Inflammatory macrophage (primary cell): ENCODE measurements around the gene AKAP10.
A peak's percentile ranks its signal among the peaks of the same experiment; 100 is the strongest.
"Not testable (repeated sequence)": the region's sequence is repeated elsewhere in the genome, so short reads cannot be mapped to it uniquely, and the experiment has no call there.

ENCODE experiments used
- DNase-seq, 2 donors: peaks; one replicate each; pipeline ENCODE4 v3.0.0-alpha.2; 2020 to 2022

Gene AKAP10

GRCh38 chr17:19978805-19979211 is 1.2 kb upstream of the AKAP10 start:
- DNase-seq, result peak; percentile 46 to 50

GRCh38 chr17:19978209-19978802 is 678 bp upstream of the AKAP10 start:
- peak; percentile 85 to 87 for DNase-seq

DNA sequence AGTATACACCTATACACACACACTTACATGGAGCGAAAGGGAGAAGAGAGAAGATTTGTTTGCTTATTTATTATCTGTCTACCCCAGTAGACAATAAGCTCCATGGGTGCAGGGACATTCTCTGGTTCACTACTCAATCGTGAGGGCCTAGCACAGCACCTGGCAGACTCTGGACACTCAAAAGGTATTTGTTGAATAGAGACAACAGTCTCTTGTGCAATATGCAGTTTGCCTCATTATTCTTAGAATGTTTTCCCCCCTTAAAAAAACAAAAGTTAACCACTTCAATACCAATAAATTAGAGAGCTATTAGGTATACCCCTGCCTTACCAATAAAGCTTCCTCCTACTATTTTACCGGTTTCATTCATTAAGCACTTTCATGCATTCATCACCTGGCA is 2.0 kb downstream of the AKAP10 start:
- no peak for DNase-seq

DNA sequence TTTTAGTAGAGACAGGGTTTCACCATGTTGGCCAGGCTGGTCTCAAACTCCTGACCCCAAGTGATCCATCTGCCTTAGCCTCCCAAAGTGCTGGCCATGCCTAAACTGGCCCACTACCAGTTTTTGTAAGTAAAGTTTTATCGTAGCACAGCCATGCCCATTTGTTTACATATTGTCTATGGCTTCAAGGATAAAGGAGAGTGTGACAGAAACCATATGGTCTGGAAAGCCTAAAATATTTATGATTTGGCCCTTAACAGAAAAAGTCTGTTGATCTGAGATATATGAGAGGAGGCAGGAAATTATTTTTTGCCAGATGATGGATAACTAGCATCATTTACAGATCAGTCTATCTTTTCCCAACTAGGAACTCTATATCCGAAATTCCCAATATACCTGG is 4.5 kb downstream of the AKAP10 start:
- no peak for DNase-seq

- DNase-seq, result not testable (repeated sequence)
These were observed 14.7 kb downstream of the AKAP10 start for GRCh38 chr17:19962954-19963353.

DNA sequence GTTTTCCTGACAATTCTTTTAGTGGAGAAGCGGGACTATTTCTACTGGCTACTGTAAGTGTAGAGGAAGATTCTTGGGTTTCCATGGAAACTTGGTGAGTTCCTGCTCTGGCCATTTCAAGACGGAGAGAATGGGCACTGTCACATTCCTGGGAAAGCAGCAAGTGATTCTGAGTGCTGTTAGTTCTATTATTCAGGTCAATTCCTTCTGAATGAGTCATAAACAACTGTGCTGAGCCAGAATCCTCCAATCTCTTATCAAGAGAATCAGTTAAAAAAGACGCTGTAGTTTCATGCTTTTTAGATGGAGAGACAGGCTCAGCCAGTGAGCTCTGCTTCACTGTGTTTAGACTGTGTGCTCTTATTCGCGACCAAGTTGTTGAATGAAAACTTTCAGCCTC is 19.6 kb downstream of the AKAP10 start:
- DNase-seq, result no peak

GRCh38 chr17:19955099-19955498 is 22.5 kb downstream of the AKAP10 start:
- no peak for DNase-seq

DNA sequence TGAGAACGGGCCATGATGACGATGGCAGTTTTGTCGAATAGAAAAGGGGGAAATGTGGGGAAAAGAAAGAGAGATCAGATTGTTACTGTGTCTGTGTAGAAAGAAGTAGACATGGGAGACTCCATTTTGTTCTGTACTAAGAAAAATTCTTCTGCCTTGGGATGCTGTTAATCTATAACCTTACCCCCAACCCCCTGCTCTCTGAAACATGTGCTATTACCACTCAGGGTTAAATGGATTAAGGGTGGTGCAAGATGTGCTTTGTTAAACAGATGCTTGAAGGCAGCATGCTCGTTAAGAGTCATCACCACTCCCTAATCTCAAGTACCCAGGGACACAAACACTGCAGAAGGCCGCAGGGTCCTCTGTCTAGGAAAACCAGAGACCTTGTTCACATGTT is 26.2 kb downstream of the AKAP10 start:
- not testable (repeated sequence) for DNase-seq

DNA sequence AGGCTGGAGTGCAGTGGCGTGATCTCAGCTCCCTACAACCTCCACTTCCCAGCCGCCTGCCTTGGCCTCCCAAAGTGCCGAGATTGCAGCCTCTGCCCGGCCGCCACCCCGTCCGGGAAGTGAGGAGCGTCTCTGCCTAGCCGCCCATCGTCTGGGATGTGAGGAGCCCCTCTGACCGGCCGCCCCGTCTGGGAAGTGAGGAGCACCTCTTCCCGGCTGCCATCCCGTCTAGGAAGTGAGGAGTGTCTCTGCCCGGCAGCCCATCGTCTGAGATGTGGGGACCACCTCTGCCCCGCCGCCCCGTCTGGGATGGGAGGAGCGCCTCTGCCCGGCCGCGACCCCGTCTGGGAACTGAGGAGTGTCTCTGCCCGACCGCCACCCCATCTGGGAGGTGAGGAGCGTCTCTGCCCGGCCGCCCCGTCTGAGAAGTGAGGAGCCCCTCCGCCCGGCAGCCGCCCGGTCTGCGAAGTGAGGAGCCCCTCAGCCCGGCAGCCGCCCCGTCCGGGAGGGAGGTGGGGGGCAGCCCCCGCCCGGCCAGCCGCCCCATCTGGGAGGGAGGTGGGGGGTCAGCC is 26.9 kb downstream of the AKAP10 start:
- DNase-seq, result not testable (repeated sequence)

DNA sequence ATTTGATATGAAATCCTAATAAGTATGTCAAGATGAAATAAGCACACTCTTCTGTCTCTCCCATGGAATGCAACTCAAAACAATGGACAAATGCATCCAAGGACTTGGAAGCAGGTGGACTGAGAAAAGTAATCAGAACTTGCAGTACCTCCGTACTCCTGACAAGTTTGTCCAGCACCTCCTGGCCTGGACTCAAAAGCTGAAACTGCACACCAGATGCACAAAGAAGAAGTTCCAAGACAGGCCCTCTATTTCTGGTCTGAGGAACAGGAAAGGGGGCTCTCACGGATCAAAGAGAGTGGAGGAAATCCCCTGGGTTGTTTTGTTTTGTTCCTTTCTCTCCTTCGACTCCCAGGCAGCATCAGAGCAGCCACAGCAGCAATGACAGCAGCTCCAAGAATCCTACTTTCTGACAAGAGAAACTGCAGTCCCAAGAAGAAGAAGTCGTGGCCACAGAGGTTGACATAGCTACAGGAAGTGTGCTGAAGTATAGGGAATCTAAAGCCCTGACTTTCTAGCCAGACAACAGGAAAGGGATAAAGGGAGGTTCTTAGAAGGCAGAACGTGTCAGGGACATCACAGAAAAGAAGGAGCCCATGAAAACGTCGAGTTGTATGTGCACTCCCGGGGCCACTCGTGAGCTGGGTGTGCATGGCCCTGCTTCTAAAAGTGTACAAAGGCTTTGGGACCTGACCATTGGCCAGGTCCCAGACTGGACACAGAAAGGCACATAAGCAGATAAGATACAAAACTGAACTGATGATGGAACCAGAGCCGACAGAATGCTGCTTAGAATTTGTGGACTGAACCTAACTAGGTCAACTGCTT is 29.3 kb downstream of the AKAP10 start:
- no peak for DNase-seq

GRCh38 chr17:19946921-19947320 is 30.7 kb downstream of the AKAP10 start:
- no peak for DNase-seq

GRCh38 chr17:19945009-19945626 is 32.5 kb downstream of the AKAP10 start:
- no peak for DNase-seq

- DNase-seq, result no peak
These were observed 34.0 kb downstream of the AKAP10 start for GRCh38 chr17:19943599-19943998.

DNA sequence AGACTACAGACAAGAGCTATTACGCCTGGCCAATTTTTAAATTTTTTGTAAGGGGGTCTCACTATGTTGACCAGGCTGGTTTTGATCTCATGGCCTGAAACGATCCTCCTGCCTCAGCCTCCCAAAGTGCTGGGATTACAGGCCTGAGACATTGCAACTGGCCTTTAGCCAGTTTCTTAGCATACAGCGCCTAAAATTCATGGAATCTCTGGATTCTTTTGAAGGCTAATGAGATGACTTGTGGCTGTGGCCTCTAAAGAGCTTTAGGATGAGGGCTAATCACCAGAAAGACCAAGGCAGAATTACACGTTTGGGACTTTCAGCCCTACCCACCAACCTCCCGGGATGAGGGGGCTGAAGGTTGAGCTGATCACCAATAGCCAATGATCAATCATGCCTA is 34.6 kb downstream of the AKAP10 start:
- DNase-seq, result no peak

DNA sequence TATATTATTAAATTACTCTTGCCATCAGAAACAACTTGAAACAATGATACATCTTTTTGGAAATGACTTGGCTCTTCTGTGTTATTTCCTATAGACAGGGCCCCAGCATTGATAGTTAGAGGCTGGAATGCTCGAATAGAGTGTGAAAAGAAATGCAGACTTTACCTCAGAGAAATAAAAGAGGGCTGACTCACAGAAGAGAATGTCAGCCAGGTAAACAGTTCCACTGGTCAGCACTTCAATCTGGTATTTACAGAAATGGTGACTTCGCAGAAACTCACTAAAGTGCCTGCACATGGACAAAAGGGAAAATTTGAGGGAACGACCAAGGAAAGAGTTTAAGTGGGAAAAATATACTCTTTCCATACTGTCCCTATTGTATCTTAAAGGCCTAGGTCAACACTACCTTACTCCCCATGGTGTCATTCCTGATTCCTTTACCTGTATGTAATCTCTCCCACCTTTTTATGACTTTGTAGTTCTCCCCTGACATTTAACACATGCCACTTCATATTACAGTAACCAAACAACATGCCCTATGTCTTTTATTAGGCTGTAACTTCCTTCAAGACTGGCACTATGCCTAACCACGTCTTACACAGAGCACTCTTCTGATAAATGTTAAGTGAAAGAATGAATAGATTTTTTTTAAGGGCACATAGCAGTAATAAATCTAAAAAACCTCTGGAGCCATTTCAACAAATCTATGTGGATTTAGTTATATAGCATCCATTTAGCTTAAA is 36.7 kb downstream of the AKAP10 start:
- DNase-seq, result no peak

DNA sequence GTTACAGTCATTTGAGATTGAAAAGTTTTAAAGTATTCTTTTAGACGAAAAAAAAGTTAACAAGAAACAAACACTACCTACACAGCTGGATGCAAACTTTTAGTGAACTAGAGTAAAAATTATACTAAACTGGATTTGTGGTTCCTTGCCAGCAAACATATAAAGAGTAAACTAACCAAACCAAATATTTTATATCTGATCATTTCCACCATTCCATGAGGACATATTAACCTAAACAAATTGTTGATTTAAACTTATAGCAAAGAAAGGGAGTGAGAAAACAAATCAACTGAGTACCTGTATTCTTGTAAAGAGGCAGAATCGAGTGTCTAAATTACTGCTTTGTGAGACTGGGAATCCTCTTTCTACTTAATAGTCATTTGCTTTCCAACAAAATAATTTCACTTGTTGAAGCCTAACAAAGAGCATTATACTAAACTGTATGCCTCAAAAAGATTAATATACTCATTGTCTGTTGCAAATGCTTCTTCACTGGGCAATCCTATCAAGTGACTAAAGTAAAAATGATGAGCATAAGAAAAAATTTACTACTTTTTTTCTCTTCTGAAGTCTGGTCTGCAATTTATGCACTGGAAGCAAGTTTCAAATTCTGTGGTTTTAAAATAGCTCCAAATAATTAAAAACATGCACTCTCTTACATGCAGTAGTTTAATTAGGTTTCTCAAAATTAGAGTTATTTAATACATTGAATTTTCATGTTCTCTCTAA is 37.5 kb downstream of the AKAP10 start:
- no peak for DNase-seq

DNA sequence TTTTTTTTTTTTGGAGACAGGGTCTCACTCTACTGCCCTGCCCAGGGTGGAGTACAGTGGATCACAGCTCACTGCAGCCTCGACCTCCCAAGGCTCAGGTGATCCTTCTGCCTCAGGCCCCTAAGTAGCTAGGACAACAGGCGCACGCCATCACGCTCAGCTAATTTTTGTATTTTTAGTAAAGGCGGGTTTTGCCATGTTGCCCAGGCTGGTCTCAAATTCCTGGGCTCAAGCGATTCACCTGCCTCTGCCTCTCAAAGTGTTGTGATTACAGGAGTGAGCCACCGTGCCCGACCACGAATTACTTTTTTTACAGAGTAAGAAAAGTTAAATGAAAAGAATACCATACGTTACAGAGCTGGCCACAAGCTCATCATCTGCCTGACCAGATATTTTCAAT is 38.9 kb downstream of the AKAP10 start:
- DNase-seq, result no peak

DNA sequence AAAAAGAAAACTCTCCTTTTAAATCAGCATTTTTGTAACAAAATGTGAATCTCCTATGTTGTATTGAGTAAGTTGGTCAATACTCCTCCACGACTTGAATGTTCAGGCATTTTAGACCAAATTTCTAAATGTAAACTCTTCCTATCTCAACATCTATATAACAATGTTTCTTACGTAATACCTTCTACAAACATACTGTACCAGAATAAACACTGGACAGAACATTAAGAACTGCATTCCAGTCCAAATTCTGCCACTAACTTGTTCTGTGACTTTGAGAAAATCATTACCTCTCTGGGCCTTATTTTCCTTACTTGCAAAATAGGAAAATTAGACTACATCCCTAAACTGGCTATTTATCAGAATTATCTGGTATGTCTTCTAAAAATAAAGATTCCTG is 40.1 kb downstream of the AKAP10 start:
- no peak for DNase-seq

DNA sequence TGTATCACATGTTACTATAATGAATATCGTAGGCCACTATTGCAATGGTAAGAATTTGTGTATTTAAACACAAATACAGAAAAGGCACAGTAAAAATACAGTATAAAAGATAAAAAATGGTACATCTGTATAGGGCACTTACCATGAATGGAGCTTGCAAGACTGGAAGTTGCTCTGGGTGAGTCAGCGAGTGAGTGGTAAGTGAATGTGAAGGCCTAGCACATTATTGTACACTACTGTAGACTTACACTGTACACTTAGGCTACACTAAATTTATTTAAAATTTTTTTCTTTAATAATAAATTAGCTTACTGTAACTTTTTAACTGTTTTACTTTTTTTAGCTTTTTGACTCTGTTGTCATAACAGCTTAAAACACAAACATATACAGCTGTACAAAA is 42.5 kb downstream of the AKAP10 start:
- no peak for DNase-seq

DNA sequence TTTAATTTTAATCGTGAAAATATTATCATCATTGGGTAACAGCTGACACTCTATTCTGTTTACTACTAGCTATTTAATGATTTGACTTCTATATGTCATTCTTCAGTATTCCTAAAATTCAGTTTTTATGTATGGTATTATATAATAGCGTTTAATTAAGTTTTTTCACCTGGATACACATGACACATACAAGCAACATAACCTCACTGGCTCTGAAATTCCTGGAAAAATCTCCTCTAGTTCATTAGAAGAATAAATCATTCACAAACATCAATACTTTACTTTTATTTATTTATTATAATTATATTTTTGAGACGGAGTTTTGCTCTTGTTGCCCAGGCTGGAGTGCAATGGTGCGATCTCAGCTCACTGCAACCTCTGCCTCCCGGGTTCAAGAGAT is 44.0 kb downstream of the AKAP10 start:
- DNase-seq, result no peak

- no peak for DNase-seq
These were observed 44.4 kb downstream of the AKAP10 start for GRCh38 chr17:19933221-19933620.

GRCh38 chr17:19928299-19928698 is 49.3 kb downstream of the AKAP10 start:
- DNase-seq, result no peak
